ENCODE measurements around the gene SHH.
"Not testable (repeated sequence)": the region's sequence is repeated elsewhere in the genome, so short reads cannot be mapped to it uniquely, and the experiment has no call there.

Gene SHH

GRCh38 chr7:155842496-155843265 lies 30.4 kb upstream of the SHH start:
- no peak for DNase-seq (ENCODE audit: low read depth in 2 of 2)

DNA sequence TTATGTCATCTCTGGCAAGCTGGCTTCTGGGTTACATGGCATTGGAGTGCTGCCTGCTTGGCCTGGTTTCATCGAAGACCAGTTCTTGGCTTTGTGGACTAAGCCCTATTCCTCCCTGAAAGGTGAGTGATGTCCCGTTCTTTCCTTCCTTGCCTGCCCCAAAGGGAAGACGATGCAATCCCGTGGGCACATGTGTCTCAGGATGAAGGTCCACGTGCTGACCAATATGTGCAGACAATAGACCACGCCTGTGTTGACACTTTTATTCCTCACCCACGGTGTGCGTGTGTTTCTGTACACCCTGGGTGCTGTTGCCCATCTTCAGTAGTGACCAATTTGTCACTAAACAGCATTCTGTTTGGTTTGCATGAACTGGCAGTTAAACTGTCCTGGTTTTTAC lies 28.6 kb upstream of the SHH start:
- no peak for DNase-seq (ENCODE audit: low read depth in 2 of 2)

DNA sequence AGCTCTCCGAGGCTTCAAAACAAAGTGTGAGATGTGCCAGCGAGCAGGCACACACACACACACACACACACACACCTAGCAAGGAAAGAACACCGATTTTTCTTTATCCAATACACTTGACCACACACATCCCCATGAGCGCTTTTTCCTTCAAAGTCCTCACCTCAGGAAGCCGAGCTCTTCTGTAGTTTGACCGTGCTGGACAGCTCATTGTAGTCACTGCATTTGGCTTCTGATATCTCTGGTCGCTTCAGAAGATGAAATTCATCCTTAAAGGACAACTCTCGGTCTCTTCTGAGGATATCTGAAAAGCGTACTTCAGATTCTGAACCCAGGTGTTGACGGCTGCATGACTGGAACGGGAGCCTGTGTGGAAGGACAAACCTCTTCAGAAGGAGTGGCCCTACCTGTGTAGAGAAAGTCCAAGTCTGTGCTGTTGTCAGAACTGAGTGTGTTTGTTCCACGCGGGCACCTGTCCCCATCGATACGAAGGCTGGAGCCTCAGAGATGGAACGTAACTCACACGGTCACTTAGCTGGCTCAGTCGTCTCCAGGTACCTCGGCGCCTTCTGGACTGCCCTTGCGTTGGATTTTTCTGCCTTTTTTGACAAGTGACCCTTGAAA lies 28.1 kb upstream of the SHH start:
- no peak for DNase-seq (ENCODE audit: low read depth in 2 of 2)

DNA sequence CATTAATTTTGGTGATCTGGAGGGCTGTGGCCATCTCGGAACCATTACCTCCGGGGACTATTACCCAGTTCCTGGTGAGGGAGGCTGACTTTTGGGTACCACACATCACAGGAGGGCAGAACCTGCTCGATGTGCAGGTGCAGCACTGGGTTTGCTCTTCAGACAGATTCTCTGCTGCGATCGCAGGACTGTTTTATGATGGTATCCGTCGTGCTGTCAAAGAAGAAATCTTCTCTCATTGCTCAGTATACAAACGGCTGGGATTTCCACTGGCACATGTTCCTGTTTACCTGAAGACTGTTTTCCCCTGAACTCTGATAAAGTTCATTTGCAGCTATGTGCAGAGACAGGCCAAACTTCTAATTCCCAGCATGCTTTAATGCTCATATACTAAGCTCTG lies 27.2 kb upstream of the SHH start:
- no peak for DNase-seq (ENCODE audit: low read depth in 2 of 2)

DNA sequence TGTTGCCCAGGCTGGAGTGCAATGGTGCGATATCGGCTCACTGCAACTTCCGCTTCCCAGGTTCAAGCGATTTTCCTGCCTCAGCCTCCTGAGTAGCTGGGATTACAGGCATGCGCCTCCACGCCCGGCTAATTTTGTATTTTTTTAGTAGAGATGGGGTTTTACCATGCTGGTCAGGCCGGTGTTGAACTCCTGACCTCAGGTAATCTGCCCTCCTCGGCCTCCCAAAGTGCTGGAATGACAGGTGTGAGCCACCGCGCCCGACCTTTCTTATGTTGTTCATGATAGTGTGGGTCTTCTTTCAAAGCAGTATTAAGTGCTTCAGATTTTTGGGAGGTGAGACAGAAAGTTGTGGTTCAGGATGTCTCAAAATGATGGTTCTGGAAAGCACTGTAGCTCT lies 26.0 kb upstream of the SHH start:
- not testable (repeated sequence) for DNase-seq (ENCODE audit: low read depth in 2 of 2)

- DNase-seq (ENCODE audit: low read depth in 2 of 2): no peak
These were observed 24.8 kb upstream of the SHH start for GRCh38 chr7:155837126-155837479.

DNA sequence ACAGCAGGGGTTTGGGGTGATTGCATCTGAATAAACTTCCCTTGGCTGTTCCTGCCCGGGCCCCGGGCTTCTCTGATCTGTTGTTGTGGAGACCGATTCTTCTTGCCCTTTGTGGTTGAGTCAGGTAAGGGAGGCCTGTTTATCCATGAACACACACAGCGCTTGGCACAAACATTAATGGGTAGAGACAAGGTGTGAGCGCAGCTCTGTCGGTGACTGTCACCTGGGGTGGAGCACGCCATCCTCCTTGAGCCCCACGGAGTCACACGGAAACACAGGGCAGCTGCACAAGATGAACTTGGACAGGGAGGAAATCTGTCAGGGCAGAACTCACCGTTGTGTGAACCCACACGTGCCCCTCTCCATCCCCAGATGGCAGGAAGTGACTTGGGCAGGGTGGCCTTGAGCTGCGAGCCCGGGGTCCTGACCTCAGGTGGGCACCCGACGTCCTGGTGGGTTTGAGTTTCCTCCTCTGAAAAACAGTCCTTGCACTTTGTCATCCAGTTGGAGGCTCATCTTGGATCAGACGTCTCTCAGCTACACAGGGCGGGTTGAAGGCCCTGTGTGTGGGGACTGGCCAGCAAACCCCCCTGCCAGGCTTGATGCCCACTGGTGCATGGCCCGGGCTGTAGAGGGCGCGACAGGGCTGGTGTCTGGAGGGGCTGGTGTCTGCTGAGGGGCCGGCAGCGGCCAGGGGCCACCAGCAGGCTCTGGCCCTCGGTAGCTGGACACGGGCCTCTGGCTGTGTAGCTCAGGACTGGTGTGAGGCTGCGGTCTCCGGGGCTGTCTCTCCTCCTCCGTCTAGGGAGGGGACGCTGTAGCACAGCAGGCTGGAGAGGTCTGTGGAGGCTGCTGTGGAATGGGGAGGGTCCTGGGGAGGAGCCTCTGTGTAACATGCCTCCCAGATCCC lies 24.2 kb upstream of the SHH start:
- DNase-seq (ENCODE audit: low read depth in 2 of 2): no peak

GRCh38 chr7:155835446-155836215 lies 23.4 kb upstream of the SHH start:
- no peak for DNase-seq (ENCODE audit: low read depth in 2 of 2)

DNA sequence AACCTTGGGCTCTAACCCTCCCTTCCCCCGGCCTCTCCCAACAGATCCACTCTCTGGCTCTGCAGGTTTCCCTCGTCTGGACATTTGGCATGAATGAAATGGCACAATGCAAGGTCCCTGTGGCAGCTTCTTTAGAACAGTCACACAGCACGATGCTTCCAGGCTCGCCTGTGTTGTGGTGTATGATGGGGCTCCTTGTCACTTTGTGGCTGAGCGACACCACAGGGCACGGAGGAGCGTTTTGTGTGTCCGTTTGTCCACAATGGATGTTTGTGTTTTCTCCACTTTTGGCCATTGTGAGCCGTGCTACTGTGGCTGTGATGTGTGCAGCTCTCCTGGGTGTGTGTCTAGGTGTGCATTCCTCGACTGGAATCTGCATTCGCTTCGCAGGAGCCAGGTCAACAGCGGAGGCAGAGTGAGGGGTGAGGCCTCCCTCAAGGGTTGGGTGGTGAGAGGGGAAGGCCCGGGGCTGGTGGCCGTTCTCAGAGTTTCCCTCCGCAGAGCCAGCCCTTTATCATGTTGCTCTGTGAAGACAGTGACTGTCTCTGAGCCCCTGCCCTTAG lies 22.3 kb upstream of the SHH start:
- DNase-seq (ENCODE audit: low read depth in 2 of 2): no peak

DNA sequence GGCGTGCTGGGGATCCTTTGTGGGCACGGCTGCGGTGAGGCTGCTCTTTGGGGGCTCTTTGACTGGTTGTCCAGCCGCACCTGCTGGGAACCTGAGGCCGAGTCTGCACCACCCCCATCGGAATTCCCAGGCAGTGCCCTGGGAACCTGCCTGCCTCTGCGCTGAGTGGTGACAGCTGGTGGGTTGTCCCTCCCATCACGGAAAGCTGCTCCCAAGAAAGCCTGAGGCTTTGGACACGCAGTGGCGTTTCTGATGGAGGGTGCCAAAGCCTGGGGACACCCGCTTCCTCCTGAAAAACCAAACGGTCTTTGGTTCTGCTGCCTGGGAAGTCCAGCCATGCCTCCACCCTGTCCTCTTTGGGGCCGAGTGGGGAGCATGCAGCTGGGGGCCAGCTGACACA lies 21.4 kb upstream of the SHH start:
- DNase-seq (ENCODE audit: low read depth in 2 of 2): no peak

GRCh38 chr7:155832581-155832981 lies 20.3 kb upstream of the SHH start:
- DNase-seq (ENCODE audit: low read depth in 2 of 2): no peak

DNA sequence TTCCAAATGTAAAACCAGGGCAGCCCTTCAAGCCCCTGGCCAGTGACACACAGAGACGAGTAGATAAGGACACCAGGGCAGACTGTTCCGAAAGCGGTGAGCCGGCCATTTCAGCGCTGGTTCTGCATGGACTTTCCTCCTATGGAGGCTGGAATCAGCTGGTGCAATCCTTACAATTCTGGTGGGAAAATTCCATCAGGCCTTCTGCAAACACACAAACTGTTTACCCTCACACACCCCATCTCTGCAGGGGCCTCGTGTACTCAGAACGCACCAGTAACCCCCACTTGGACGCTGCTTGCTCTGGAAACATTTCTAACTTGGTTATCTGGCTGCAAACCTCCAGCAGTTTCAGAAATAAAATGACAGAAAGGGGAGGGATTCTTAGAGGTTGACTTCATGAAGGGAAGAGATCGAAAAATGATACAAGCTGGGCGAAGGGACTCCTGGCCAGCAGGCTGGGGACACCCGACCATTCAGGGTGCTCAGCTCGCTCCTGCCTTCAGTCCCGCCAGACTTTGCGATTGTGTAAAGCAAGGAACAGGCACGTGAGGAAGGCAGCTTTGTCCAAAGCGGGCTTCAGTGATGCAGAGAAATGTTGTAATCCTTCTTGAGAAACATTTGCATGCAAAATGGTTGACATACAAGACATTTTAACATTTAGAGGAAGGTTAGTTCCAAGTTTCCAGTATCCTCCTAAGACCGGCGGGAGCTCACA lies 19.7 kb upstream of the SHH start:
- DNase-seq (ENCODE audit: low read depth in 2 of 2): no peak

DNA sequence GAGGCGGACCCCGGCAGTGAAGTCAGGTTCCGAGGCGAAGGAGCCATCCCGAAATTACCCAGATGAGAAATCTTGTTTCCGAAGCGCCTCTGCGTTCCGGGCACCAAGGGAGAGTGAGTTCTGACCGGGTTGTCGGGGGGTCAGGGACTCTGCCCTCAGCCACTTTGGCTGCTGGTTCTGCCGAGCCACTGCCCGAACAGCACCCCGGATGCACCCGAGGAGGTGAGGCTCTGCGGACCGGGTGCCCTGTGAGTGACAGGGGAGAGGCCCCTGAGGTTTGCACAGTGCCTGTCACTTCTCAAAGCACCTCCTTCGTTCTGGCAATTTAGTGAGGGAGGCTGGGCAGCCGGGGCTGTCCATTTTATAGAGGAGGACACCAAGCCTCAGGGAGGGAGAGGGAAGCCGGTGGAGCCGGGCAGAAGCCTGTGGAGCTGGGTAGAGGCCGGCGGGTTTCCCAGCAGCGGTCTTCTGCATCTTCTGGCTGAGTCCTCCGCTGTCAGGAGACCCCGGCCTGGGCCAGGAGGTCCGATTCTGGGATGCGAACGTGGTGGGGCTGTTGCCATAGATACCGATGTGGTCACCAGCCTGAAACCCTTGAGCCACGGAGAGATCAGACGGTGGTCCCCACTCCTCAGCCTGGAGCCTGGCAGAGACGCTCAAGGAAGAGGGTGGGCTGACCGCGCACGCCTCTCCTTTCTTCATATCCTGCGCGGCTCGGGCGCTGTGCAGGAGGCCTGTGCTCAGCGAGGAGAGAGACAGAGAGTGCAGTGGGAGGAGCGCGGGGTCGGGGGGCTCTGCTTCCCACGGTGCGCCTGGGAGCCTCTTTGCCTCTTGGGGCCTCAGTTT lies 18.9 kb upstream of the SHH start:
- no peak for DNase-seq (ENCODE audit: low read depth in 2 of 2)

- no peak for DNase-seq (ENCODE audit: low read depth in 2 of 2)
These were observed 17.7 kb upstream of the SHH start for GRCh38 chr7:155829796-155830470.

DNA sequence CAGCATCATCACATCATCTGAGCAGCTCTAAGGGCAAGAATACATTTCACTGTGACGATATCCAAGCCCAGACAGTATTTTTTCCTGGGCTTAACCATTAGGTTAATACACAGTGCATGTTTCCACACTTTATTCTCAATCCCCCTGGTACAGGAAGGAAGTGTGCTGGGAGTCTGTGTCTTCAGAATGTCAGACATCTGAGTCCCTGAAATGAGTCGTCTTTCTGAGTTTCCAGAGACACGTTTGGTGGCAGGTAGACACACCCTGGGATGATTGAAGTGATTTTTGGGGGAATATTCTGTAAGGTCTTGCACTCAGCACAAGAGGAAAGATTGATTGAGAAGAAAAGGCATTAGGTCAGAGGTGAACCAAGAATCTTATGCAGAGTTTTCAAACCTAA lies 13.1 kb upstream of the SHH start:
- DNase-seq (ENCODE audit: low read depth in 2 of 2): no peak

DNA sequence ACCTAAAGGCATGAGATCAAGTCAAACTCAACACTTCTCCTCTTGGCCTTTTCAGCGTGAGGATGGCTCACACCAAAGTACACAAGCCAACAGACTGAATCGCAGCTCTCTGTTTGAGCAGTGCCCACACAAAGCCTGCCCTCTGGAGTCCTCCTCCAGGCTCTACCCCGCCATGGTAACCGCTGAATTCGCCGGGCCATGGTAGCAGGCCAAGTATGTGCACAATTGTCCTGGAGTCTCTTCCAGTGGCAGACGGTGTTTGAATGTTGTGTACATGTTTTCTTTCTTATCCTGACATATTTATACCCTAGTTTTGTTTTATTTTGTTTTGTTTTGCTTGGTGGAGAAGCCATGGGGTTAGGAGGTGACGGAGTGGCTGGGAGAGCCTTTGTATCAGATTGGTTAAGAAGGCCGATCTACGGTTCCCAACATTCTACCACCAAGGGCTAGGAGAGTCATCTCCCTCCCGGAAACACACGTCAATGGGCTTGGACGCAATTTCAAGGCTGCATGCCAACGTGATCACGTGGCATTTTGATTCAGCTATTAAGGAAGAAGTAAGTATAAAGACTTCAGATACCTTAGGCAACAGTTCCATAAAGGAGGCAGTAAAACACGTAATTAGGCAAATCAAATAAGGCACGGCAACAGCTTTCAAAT lies 12.1 kb upstream of the SHH start:
- no peak for DNase-seq (ENCODE audit: low read depth in 2 of 2)

DNA sequence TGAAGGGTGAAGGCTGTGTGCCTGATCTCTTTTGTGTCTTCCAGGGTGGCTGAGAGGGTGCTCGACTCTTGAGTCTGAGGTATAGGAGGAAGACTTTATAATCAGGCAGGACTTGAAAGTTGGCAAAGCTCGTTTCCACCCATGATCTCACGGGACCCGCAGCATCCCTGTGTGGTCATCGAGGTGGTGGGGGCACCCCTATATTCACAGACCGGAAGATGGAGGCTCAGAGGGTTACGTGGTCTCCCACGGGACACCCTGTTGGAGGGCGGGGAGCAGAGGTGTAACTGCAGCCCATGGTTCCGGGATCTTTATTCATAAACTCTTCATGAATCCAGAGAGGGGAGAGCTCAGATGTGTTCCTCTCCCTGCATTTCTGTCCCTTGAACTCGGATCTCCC lies 9.6 kb upstream of the SHH start:
- no peak for DNase-seq (ENCODE audit: low read depth in 2 of 2)

DNA sequence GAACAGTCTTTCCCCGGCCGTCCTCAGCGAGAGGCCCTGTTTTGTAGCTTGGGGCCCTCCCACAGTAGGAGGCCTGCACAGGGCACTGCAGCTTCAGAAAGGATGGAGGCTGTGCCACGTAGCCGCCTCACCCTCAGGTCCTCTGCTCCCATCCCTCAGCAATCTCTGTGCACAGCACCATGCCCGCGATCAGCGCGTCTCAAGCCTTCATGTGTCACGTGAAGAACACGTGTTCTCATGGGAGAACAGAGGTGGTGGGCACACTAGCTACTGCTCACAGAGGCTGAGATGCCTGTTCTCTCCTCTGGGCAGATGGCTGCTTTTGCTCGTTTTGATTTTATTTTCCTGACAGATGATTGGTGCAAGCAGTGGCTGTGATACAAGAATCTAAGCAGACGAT lies 8.5 kb upstream of the SHH start:
- DNase-seq (ENCODE audit: low read depth in 2 of 2): no peak

GRCh38 chr7:155820246-155820645 lies 8.0 kb upstream of the SHH start:
- no peak for DNase-seq (ENCODE audit: low read depth in 2 of 2)

Measured in stimulated activated CD4-positive, alpha-beta T cell treated with anti-CD3 and anti-CD28 coated beads, Interleukin-12 subunit alpha, Interleukin-12 subunit beta, amount 100 ng/mL, for 24 hours (primary cell).